Karpas-422 (cell line): ENCODE data around the gene MAPKBP1. TPM values are rescaled to one million over a fixed set of nuclear protein-coding genes. Genes with fewer than 3 reads are reported as not detected.
"Not testable (repeated sequence)": the region's sequence is repeated elsewhere in the genome, so short reads cannot be mapped to it uniquely, and the experiment has no call there.

Source experiments
- DNase-seq: peaks from one replicate; pipeline ENCODE4 v3.0.0-alpha.2; 2015
- H2AFZ ChIP-seq: fragments of 200-600 bp; sonication (generic); 2 replicates; pipeline ENCODE4 v1.6.1; 2014; ENCODE audit warnings: antibody characterized with exemption, low read length, mixed read lengths
- H3K27ac ChIP-seq: fragments of 200-600 bp; sonication (generic); 2 replicates; pipeline ENCODE4 v1.5.1; 2014; ENCODE audit warnings: mild to moderate bottlenecking, low read length, moderate library complexity
- H3K27me3 ChIP-seq: fragments of 200-600 bp; sonication (generic); 2 replicates; pipeline ENCODE4 v1.6.1; 2014; ENCODE audit warnings: low read length, mixed read lengths
- H3K36me3 ChIP-seq: fragments of 200-600 bp; sonication (generic); 2 replicates; pipeline ENCODE4 v1.6.1; 2014; ENCODE audit warnings: low read length, mixed read lengths; ENCODE audit not compliant: insufficient read depth
- H3K4me1 ChIP-seq: fragments of 200-600 bp; sonication (generic); 2 replicates; pipeline ENCODE4 v1.6.1; 2014; ENCODE audit warnings: mild to moderate bottlenecking, low read length, mixed read lengths
- H3K4me2 ChIP-seq: fragments of 200-600 bp; sonication (generic); 2 replicates; pipeline ENCODE4 v1.6.1; 2014; ENCODE audit warnings: low read length, low read depth, mild to moderate bottlenecking; ENCODE audit not compliant: poor library complexity, severe bottlenecking
- H3K4me3 ChIP-seq: fragments of 200-600 bp; sonication (generic); 2 replicates; pipeline ENCODE4 v1.5.1; 2014; ENCODE audit warnings: mild to moderate bottlenecking, antibody characterized with exemption, low read length, mixed read lengths
- H3K79me2 ChIP-seq: fragments of 200-600 bp; sonication (generic); 2 replicates; pipeline ENCODE4 v1.6.1; 2014; ENCODE audit warnings: mild to moderate bottlenecking, low read length, mixed read lengths
- H3K9ac ChIP-seq: fragments of 200-600 bp; sonication (generic); 2 replicates; pipeline ENCODE4 v1.6.0; 2014; ENCODE audit warnings: low read length
- H3K9me2 ChIP-seq: fragments of 200-600 bp; sonication (generic), shearing (Covaris generic); replicated peaks from 2 replicates; pipeline ENCODE4 v1.6.0; 2014; ENCODE audit warnings: mild to moderate bottlenecking, low read length, moderate library complexity; ENCODE audit not compliant: insufficient read depth
- H3K9me3 ChIP-seq: fragments of 300-700, 200-600 bp; sonication (generic); 2 replicates; pipeline ENCODE4 v1.6.1; 2014; ENCODE audit warnings: low read length, mixed read lengths
- H4K20me1 ChIP-seq: fragments of 200-600 bp; sonication (generic); 2 replicates; pipeline ENCODE4 v1.6.1; 2014; ENCODE audit warnings: mild to moderate bottlenecking, antibody characterized with exemption, low read length, low read depth; ENCODE audit not compliant: insufficient read depth
- total RNA-seq: library from RNA; depleted of rRNA; stranded (reverse); fragments of >200 nt; shearing (Covaris generic); gene quantifications from 2 replicates; pipeline ENCODE4 v1.2.3, GENCODE V29; 2014; ENCODE audit warnings: low replicate concordance

The MAPKBP1 gene
- total RNA-seq, 1 experiment from 2014 or later, result 17.8 TPM

DNA sequence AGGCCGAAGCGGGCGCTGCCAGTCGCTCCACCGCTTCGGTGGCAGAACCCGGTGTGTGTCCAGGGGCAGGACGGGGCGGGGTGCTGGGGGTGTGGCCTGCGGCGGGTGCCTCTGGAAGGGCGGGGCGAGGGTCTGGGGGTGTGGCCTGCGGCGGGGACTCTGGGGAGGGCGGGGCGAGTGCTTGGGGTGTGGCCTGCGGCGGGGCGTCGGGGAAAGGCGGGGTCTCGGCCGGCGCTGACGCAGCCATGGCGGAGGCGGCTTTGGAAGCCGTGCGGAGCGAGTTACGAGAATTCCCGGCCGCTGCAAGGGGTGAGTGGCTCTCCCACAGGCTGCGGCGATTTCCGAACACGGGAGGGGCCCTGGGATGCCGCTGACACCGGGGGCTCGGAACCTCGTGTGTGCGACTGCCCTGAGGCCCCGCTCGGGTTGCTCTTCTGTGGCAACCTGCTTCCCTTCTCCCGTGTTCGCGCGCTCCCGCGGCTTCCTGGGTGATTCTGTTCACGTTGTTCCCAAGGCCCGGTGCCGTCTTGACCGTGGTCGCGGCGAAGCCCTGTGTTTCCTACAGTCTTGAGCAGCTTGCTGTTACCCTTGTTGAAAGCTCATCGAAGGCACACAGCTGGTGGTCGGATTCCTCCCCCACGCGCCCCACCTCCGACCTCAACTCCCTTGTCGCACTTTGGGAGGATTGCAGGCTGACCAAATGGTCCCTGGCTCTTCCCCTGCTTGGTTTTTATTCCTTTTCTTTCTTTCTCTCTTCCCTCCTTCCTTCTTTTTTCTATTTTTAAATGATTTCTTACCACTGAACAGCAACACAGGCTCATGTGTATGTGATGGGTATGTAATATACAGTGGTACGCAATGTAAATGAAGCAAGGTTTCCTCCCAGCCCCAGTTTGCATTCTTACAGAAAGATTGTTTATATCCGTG lies 53.9 kb downstream of the MAPKBP1 start, which contains the start of gene JMJD7:
JMJD7 (plus strand) TSS at position 213 of the 927 bp plus-strand sequence; CDS start at position 246, 33 bp downstream.
- H3K4me3 ChIP-seq, result peak within 1 kb of the TSS; percentile 78
- no peaks in the 10 kb centered on the region for H3K36me3 ChIP-seq
- peak within 1 kb of the TSS; percentile 74 for H3K9ac ChIP-seq
- peak within 1 kb of the TSS; percentile 84 for H3K4me2 ChIP-seq
- peak within 1 kb of the TSS; percentile 41; the same call in 1 of the 2 replicates for H2AFZ ChIP-seq
- H3K27ac ChIP-seq, result no peak within 1 kb of the TSS
- H3K4me1 ChIP-seq, result peaks cover 20% of the 10 kb centered on the region
- H3K79me2 ChIP-seq, result no peaks in the 10 kb centered on the region
- DNase-seq, result peak; percentile 95
- H3K9me3 ChIP-seq, result no peaks in the 10 kb centered on the region
- H3K9me2 ChIP-seq, result no peaks in the 10 kb centered on the region
- no peaks in the 10 kb centered on the region for H4K20me1 ChIP-seq
- H3K27me3 ChIP-seq, result no peaks in the 10 kb centered on the region

- Histone ChIP-seq H2AFZ (no peak overlapping the region), H3K4me1 (peaks cover 23% of the 10 kb centered on the region), H3K9ac (peak overlapping the region; percentile 74), H3K9me2 (no peaks in the 10 kb centered on the region), H3K27me3 (no peaks in the 10 kb centered on the region), H3K79me2 (no peaks in the 10 kb centered on the region), H3K36me3 (no peaks in the 10 kb centered on the region), H3K4me3 (peak overlapping the region; percentile 78), H4K20me1 (no peaks in the 10 kb centered on the region), H3K4me2 (peak overlapping the region; percentile 80), H3K27ac (no peak overlapping the region), H3K9me3 (no peaks in the 10 kb centered on the region)
- DNase-seq, result no peak
Observed at GRCh38 chr15:41828807-41829141, 54.5 kb downstream of the MAPKBP1 start.

DNA sequence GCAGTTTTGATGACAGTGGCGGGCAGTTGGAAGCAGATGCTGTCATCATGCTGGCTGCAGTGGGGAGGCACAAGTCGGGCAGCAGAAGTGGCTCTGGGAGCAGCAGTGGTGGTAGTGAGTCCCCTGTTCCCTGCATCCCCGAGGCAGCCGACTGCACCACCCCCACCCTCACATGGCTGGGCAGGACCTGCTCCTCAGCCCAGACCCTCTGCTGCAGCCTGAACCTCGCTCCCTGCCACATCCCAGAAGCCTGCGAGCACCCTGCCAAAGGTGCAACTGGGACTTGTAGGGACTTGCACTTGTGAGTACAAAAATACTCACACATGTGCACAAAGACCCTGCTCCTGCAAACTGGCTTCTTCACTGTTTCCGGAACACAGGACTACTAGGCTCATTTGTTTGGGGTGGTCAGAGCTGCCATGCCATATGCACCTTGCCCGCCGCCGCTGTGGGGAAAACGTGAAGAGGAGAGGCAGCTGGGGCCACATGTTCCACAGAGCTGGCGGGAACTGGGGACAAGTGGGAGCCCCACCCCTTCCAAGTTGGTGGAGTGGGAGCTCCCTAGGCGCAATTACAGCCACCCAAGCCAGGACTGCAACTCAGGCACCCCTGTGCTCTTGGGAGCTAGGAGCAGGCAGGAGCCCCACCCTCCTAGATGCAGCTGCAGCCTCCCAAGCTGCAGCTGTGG lies 55.8 kb downstream of the MAPKBP1 start:
- Histone ChIP-seq H3K27ac (no peak overlapping the region), H3K4me1 (peaks cover 23% of the 10 kb centered on the region), H3K4me2 (no peak overlapping the region), H3K9ac (no peak overlapping the region), H4K20me1 (no peaks in the 10 kb centered on the region), H2AFZ (no peak overlapping the region), H3K9me3 (no peaks in the 10 kb centered on the region), H3K4me3 (no peak overlapping the region), H3K27me3 (no peaks in the 10 kb centered on the region), H3K9me2 (no peaks in the 10 kb centered on the region), H3K79me2 (no peaks in the 10 kb centered on the region), H3K36me3 (no peaks in the 10 kb centered on the region)
- no peak for DNase-seq

GRCh38 chr15:41831291-41831690 lies 57.0 kb downstream of the MAPKBP1 start:
- H3K4me1 ChIP-seq, result peaks cover 23% of the 10 kb centered on the region
- not testable (repeated sequence) for H3K27ac ChIP-seq, H3K27me3 ChIP-seq, H3K9me2 ChIP-seq, H3K4me2 ChIP-seq, H4K20me1 ChIP-seq, H3K79me2 ChIP-seq, H3K9me3 ChIP-seq, H3K9ac ChIP-seq, H3K36me3 ChIP-seq, DNase-seq, H3K4me3 ChIP-seq, H2AFZ ChIP-seq

DNA sequence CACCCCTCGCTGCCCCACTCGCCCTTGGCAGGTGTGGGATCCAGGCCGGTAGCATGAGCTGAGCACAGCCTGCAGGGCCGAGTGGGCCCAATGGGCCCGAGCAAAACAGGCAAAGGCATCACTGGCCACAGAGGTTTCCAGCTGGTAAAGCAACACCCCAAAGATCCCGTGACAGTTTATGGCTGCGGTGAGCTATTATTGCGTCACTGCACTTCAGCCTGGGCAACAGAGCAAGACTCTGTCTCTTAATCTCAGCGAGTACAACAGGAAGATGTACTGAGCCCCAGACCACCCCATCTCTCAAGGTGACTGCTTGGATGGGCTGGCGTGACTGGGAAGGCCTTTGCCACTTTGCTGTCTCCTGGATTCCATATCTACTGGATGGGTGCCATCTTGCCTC lies 57.9 kb downstream of the MAPKBP1 start:
- no peaks in the 10 kb centered on the region for H3K27me3 ChIP-seq
- no peak overlapping the region for H3K4me3 ChIP-seq
- no peak overlapping the region for H3K27ac ChIP-seq
- H4K20me1 ChIP-seq, result no peaks in the 10 kb centered on the region
- no peak overlapping the region for H2AFZ ChIP-seq
- no peaks in the 10 kb centered on the region for H3K9me2 ChIP-seq
- DNase-seq, result no peak
- peaks cover 23% of the 10 kb centered on the region for H3K4me1 ChIP-seq
- no peaks in the 10 kb centered on the region for H3K36me3 ChIP-seq
- no peaks in the 10 kb centered on the region for H3K79me2 ChIP-seq
- no peak overlapping the region for H3K4me2 ChIP-seq
- no peaks in the 10 kb centered on the region for H3K9me3 ChIP-seq
- no peak overlapping the region for H3K9ac ChIP-seq

- no peaks in the 10 kb centered on the region for H4K20me1 ChIP-seq
- no peak overlapping the region for H2AFZ ChIP-seq
- H3K9ac ChIP-seq, result no peak overlapping the region
- H3K27ac ChIP-seq, result no peak overlapping the region
- peak; percentile 60 for DNase-seq
- no peak overlapping the region for H3K4me2 ChIP-seq
- H3K4me3 ChIP-seq, result no peak overlapping the region
- no peaks in the 10 kb centered on the region for H3K79me2 ChIP-seq
- no peaks in the 10 kb centered on the region for H3K27me3 ChIP-seq
- H3K4me1 ChIP-seq, result peaks cover 18% of the 10 kb centered on the region
- no peaks in the 10 kb centered on the region for H3K9me2 ChIP-seq
- no peaks in the 10 kb centered on the region for H3K36me3 ChIP-seq
- no peaks in the 10 kb centered on the region for H3K9me3 ChIP-seq
Observed at GRCh38 chr15:41832875-41833274, 58.6 kb downstream of the MAPKBP1 start.

DNA sequence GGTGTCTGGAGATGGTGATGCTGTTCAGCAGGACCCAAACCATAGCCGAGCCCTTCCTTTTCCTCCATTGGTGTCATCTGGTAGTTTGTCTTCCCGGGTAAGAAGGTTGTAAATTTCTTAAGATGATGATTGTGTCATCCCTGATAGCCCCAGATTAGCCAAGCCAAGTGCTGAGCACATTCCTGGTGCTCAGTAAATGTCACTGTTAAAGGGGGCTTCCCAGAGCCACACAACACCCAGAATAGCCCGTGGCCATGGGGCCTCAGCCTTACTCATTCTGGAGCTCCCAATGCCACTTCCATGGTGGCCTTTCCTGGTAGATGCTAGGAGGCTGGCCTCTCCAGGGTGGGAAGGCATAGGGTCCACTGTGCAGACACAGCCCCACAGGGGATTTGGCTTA lies 59.8 kb downstream of the MAPKBP1 start:
- H3K4me2 ChIP-seq, result no peak overlapping the region
- no peak overlapping the region for H3K4me3 ChIP-seq
- no peak overlapping the region for H3K9ac ChIP-seq
- no peak overlapping the region for H3K27ac ChIP-seq
- no peaks in the 10 kb centered on the region for H3K36me3 ChIP-seq
- H3K9me3 ChIP-seq, result no peaks in the 10 kb centered on the region
- no peaks in the 10 kb centered on the region for H4K20me1 ChIP-seq
- DNase-seq, result no peak
- no peaks in the 10 kb centered on the region for H3K27me3 ChIP-seq
- H2AFZ ChIP-seq, result no peak overlapping the region
- peaks cover 12% of the 10 kb centered on the region for H3K4me1 ChIP-seq
- H3K9me2 ChIP-seq, result no peaks in the 10 kb centered on the region
- no peaks in the 10 kb centered on the region for H3K79me2 ChIP-seq

DNA sequence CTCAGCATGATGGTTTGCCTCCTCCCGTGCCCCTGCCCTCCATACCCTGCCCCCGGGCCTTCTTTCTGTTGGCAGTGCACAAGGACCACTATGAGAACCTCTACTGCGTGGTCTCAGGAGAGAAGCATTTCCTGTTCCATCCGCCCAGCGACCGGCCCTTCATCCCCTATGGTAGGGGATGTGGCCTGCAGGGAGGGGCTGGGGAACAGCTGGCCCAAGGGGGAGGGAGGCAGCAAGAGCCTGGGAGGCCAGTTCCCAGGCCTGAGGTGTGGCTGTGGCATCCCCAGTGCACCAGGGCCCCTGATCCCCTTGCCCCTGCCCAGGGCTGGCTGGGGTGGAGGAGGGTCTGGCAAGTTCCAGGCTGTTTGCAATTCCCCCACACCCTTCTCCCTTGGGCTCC lies 61.8 kb downstream of the MAPKBP1 start:
- Histone ChIP-seq H3K9ac (no peak overlapping the region), H3K9me2 (no peaks in the 10 kb centered on the region), H4K20me1 (no peaks in the 10 kb centered on the region), H3K27ac (no peak overlapping the region), H3K4me1 (peaks cover 12% of the 10 kb centered on the region), H3K9me3 (no peaks in the 10 kb centered on the region), H3K4me3 (no peak overlapping the region), H3K4me2 (no peak overlapping the region), H2AFZ (no peak overlapping the region), H3K36me3 (no peaks in the 10 kb centered on the region), H3K79me2 (no peaks in the 10 kb centered on the region), H3K27me3 (no peaks in the 10 kb centered on the region)
- DNase-seq, result no peak
